Calu3 (cell line): ENCODE results near the gene OPCML. TPM values are rescaled to one million over a fixed set of nuclear protein-coding genes. Genes with fewer than 3 reads are reported as not detected.

Experiments used
- BruUV-seq: library from RNA; stranded (reverse); fragments of 400-500 nt; replicated peaks from 2 replicates; lab custom pipeline; 2021; lab: Mats Ljungman, UMichigan
- CTCF ChIA-PET: fragments of 300-600 bp; sonication (Branson Sonifier 250); formaldehyde crosslinking; loops from one replicate; lab custom pipeline; 2022; ENCODE audit warnings: antibody characterized with exemption; lab: Charles Lee
- DNase-seq: peaks from one replicate; pipeline ENCODE4 v3.0.0; 2022
- H3K27ac Mint-ChIP-seq: one replicate; pipeline ENCODE4 v1.8.0; 2022; ENCODE audit warnings: mixed read lengths; ENCODE audit not compliant: unreplicated experiment
- H3K27me3 Mint-ChIP-seq: one replicate; pipeline ENCODE4 v1.8.0; 2022; ENCODE audit warnings: mixed read lengths; ENCODE audit not compliant: unreplicated experiment
- H3K36me3 Mint-ChIP-seq: one replicate; pipeline ENCODE4 v1.8.0; 2022; ENCODE audit warnings: mild to moderate bottlenecking, moderate library complexity, mixed read lengths; ENCODE audit not compliant: insufficient read depth, unreplicated experiment
- H3K4me1 Mint-ChIP-seq: one replicate; pipeline ENCODE4 v1.8.0; 2022; ENCODE audit warnings: mild to moderate bottlenecking, low read depth, mixed read lengths; ENCODE audit not compliant: unreplicated experiment
- H3K4me3 Mint-ChIP-seq: one replicate; pipeline ENCODE4 v1.8.0; 2022; ENCODE audit warnings: mild to moderate bottlenecking, low read depth, moderate library complexity, mixed read lengths; ENCODE audit not compliant: unreplicated experiment
- H3K9me3 Mint-ChIP-seq: one replicate; pipeline ENCODE4 v1.8.0; 2022; ENCODE audit warnings: low read depth, mixed read lengths; ENCODE audit not compliant: unreplicated experiment
- intact Hi-C: fragments of 100-400 bp; cut with micrococcal nuclease; formaldehyde crosslinking; loops from one replicate; pipeline ENCODE4 v1.10.0; 2022; ENCODE audit not compliant: unreplicated experiment
- total RNA-seq: library from RNA; stranded (reverse); gene quantifications from 2 replicates; pipeline ENCODE4 v1.2.3, GENCODE V29; 2022
- TF ChIP-seq, protein P1 (sequence below): fragments of 200-600 bp; IDR thresholded peaks from one replicate; pipeline ENCODE4 v1.8.0; 2022; ENCODE audit warnings: antibody characterized with exemption; ENCODE audit not compliant: unreplicated experiment

OPCML gene
- total RNA-seq, 1 experiment from 2014 or later = not detected

GRCh38 chr11:133467686-133468085 is 64.6 kb downstream of the OPCML start:
- intact Hi-C loops = no loop called here
- Mint-ChIP-seq H3K27ac (no peak overlapping the region), H3K4me1 (no peaks in the 10 kb centered on the region), H3K36me3 (no peaks in the 10 kb centered on the region), H3K9me3 (peaks cover 22% of the 10 kb centered on the region), H3K4me3 (no peak overlapping the region), H3K27me3 (no peaks in the 10 kb centered on the region)
- BruUV-seq = no TSS peak
- no peak for DNase-seq
- TF ChIP-seq, protein P1, sequence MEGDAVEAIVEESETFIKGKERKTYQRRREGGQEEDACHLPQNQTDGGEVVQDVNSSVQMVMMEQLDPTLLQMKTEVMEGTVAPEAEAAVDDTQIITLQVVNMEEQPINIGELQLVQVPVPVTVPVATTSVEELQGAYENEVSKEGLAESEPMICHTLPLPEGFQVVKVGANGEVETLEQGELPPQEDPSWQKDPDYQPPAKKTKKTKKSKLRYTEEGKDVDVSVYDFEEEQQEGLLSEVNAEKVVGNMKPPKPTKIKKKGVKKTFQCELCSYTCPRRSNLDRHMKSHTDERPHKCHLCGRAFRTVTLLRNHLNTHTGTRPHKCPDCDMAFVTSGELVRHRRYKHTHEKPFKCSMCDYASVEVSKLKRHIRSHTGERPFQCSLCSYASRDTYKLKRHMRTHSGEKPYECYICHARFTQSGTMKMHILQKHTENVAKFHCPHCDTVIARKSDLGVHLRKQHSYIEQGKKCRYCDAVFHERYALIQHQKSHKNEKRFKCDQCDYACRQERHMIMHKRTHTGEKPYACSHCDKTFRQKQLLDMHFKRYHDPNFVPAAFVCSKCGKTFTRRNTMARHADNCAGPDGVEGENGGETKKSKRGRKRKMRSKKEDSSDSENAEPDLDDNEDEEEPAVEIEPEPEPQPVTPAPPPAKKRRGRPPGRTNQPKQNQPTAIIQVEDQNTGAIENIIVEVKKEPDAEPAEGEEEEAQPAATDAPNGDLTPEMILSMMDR = no peak
- CTCF ChIA-PET = no interaction called here

GRCh38 chr11:133443206-133443747 is 89.0 kb downstream of the OPCML start:
- H3K27me3 Mint-ChIP-seq = no peaks in the 10 kb centered on the region
- H3K27ac Mint-ChIP-seq = no peak overlapping the region
- no peaks in the 10 kb centered on the region for H3K36me3 Mint-ChIP-seq
- no TSS peak for BruUV-seq
- H3K4me3 Mint-ChIP-seq = no peak overlapping the region
- peaks cover 7% of the 10 kb centered on the region for H3K9me3 Mint-ChIP-seq
- no peaks in the 10 kb centered on the region for H3K4me1 Mint-ChIP-seq
- TF ChIP-seq, protein P1 = no peak
- CTCF ChIA-PET = no interaction called here
- DNase-seq = no peak
- intact Hi-C loops = no loop called here

GRCh38 chr11:133441964-133442660 is 90.2 kb downstream of the OPCML start:
- Mint-ChIP-seq H3K4me1 (no peaks in the 10 kb centered on the region), H3K36me3 (no peaks in the 10 kb centered on the region), H3K9me3 (peaks cover 8% of the 10 kb centered on the region), H3K4me3 (no peak overlapping the region), H3K27ac (no peak overlapping the region), H3K27me3 (no peaks in the 10 kb centered on the region)
- DNase-seq = no peak
- intact Hi-C loops = no loop called here
- CTCF ChIA-PET = no interaction called here
- BruUV-seq = no TSS peak
- TF ChIP-seq, protein P1 = no peak

DNA sequence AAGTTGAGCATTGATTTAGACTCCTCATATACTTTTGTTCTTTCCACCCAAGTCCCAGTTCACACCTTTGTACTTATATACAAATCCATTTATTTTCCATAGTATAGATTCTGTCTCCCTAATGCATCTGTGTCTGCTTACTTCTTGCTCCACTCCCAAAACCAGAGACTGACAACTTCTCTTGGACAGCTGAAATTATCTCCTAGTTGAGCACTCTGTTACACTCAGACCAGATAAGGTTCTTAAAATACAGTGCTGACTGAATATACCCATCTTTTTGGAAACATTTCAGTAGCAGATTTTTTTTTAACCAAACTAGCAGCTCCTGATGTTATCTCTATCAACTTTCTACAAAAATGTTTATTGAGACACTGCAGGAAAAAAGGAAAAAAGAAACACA is 106.3 kb downstream of the OPCML start:
- intact Hi-C loops = no loop called here

More for the DNA sequence above, 106.3 kb downstream of the OPCML start:
- DNase-seq = no peak
- Mint-ChIP-seq H3K27ac (no peak overlapping the region), H3K9me3 (peaks cover 5% of the 10 kb centered on the region), H3K27me3 (no peaks in the 10 kb centered on the region), H3K4me1 (no peaks in the 10 kb centered on the region), H3K36me3 (no peaks in the 10 kb centered on the region), H3K4me3 (no peak overlapping the region)
- CTCF ChIA-PET = no interaction called here
- no TSS peak for BruUV-seq
- TF ChIP-seq, protein P1 = no peak
